Measurements from ENCODE around the gene KRT1.

The KRT1 gene

DNA sequence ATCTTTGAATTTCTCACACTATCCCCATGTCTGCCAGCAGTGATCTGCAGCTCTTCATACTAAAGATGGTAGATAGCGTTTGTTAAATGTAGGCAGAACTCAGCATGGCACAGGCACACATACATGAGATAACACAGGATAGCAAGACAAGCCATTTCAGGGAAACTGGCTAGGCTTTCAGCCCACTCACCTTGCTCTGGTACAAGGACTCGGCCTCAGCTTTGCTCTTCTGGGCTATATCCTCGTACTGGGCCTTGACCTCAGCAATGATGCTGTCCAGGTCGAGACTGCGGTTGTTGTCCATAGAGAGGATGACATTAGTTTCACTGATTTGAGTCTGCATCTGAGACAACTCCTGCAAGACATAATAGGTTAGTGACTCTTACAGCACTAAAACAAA is 3.1 kb downstream of the KRT1 start:
- H3K36me3 ChIP-seq (ENCODE audit: control insufficient read depth in 2 of 2, insufficient read depth in 1 of 2, low read length in 2 of 2) = no peaks in the 10 kb centered on the region
- no peak for TF ChIP-seq HOXA7 (CRISPR knock-in tag; IDR thresholded peaks at IDR 0.05; ENCODE audit: borderline replicate concordance)
- no peak for TF ChIP-seq ZNF501 (tag by site-specific recombination; IDR thresholded peaks at IDR 0.05)
- TF ChIP-seq ZXDB (tag by site-specific recombination; IDR thresholded peaks at IDR 0.05) = no peak
- no peak overlapping the region for H3K27ac ChIP-seq (ENCODE audit: extremely low read depth, low read depth, low read length)
- no peaks in the 10 kb centered on the region for H3K9me3 ChIP-seq (ENCODE audit: control insufficient read depth, insufficient read depth, low read depth, low read length)
- no peak overlapping the region for H3K4me3 ChIP-seq (ENCODE audit: low read depth, low read length)
- no peaks in the 10 kb centered on the region for H3K4me1 ChIP-seq (ENCODE audit: control insufficient read depth, insufficient read depth, low read length)
- POLR2A ChIA-PET = no interaction called here
- CTCF ChIA-PET = no interaction called here

DNA sequence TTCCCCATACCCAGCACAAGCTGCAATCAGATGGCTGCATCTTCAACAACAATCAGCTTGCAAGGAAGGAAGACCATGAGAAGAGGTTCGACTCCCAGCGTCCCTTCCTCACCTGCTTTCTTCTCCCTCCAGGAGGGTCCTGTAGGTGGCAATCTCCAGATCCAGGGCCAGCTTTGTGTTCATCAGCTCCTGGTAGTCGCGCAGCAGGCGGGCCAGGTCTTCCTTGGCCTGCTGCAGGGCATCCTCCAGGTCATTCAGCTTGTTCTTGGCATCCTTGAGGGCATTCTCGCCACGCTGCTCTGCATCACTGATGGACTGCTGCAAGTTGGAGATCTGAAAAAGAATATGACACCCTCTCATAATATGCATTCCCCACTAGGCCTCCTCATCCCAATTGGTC is 4.0 kb downstream of the KRT1 start:
- Histone ChIP-seq H3K4me3 (ENCODE audit: low read depth, low read length) (no peak overlapping the region), H3K4me1 (ENCODE audit: control insufficient read depth, insufficient read depth, low read length) (no peaks in the 10 kb centered on the region), H3K27ac (ENCODE audit: extremely low read depth, low read depth, low read length) (no peak overlapping the region), H3K9me3 (ENCODE audit: control insufficient read depth, insufficient read depth, low read depth, low read length) (no peaks in the 10 kb centered on the region), H3K36me3 (ENCODE audit: control insufficient read depth in 2 of 2, insufficient read depth in 1 of 2, low read length in 2 of 2) (no peaks in the 10 kb centered on the region)
- ChIA-PET POLR2A (no interaction called here), CTCF (no interaction called here)
- TF ChIP-seq MYNN (tag by site-specific recombination; IDR thresholded peaks at IDR 0.05; ENCODE audit: borderline replicate concordance) (no peak), ZNF560 (tag by site-specific recombination; IDR thresholded peaks at IDR 0.05; ENCODE audit: borderline replicate concordance) (no peak), ZNF311 (tag by site-specific recombination; IDR thresholded peaks at IDR 0.05; ENCODE audit: borderline replicate concordance) (no peak), ZBTB20 (tag by site-specific recombination; IDR thresholded peaks at IDR 0.05) (no peak), ZNF26 (tag by site-specific recombination; IDR thresholded peaks at IDR 0.05) (no peak), ZNF654 (tag by site-specific recombination; IDR thresholded peaks at IDR 0.05; ENCODE audit: low read depth) (no peak), ZNF76 (tag by site-specific recombination; IDR thresholded peaks at IDR 0.05; ENCODE audit: borderline replicate concordance, low read depth) (no peak), ZXDB (tag by site-specific recombination; IDR thresholded peaks at IDR 0.05) (no peak), ZNF571 (tag by site-specific recombination; IDR thresholded peaks at IDR 0.05) (no peak), ZNF274 (IDR thresholded peaks at IDR 0.05; ENCODE audit: low read length) (no peak), ZNF274 (tag by site-specific recombination; IDR thresholded peaks at IDR 0.05; ENCODE audit: borderline replicate concordance) (no peak), GLIS2 (tag by site-specific recombination; IDR thresholded peaks at IDR 0.05) (no peak), ZNF394 (tag by site-specific recombination; IDR thresholded peaks at IDR 0.05; ENCODE audit: borderline replicate concordance) (no peak), ZNF114 (tag by site-specific recombination; IDR thresholded peaks at IDR 0.05) (no peak), PBX3 (CRISPR knock-in tag; IDR thresholded peaks at IDR 0.05) (no peak)

GRCh38 chr12:52675301-52675701 is 4.9 kb downstream of the KRT1 start:
- ChIA-PET POLR2A (no interaction called here), CTCF (interaction anchor here (1.0 kb wide), 1 partner anchor 58 kb away, joined by 4 read pairs; no protein-coding TSS in a partner anchor)
- Histone ChIP-seq H3K36me3 (ENCODE audit: control insufficient read depth in 2 of 2, insufficient read depth in 1 of 2, low read length in 2 of 2) (no peaks in the 10 kb centered on the region), H3K9me3 (ENCODE audit: control insufficient read depth, insufficient read depth, low read depth, low read length) (no peaks in the 10 kb centered on the region), H3K4me1 (ENCODE audit: control insufficient read depth, insufficient read depth, low read length) (no peaks in the 10 kb centered on the region), H3K4me3 (ENCODE audit: low read depth, low read length) (no peak overlapping the region), H3K27ac (ENCODE audit: extremely low read depth, low read depth, low read length) (no peak overlapping the region)
- TF ChIP-seq PRDM1 (tag by site-specific recombination; IDR thresholded peaks at IDR 0.05) (no peak), ZFHX2 (tag by site-specific recombination; conservative IDR thresholded peaks at IDR 0.05) (peak; percentile 72), EGR2 (tag by site-specific recombination; IDR thresholded peaks at IDR 0.05; ENCODE audit: low read depth) (peak; percentile 53; the same call in 1 of the 2 replicates)
